PC-9 (cell line): ENCODE data around the gene DUXB.

Experiments used
- CTCF ChIP-seq: fragments of 200-600 bp; sonication (generic); conservative IDR thresholded peaks from 2 replicates; pipeline ENCODE4 v1.6.1; 2017; ENCODE audit warnings: mixed run types, antibody characterized with exemption, mild to moderate bottlenecking, moderate library complexity
- EZH2 ChIP-seq: fragments of 200-600 bp; sonication (generic); IDR thresholded peaks from 2 replicates; pipeline ENCODE4 v1.8.0; 2017; ENCODE audit warnings: antibody characterized with exemption, low read depth

GRCh38 chr16:75647112-75647491 lies 54.2 kb downstream of the DUXB start:
- TF ChIP-seq CTCF (no peak), EZH2 (no peak)
